NOMO-1 (cell line): ENCODE measurements around the gene PNLIP.

ENCODE experiments used
- DNase-seq, 2 experiments: peaks; one replicate each; lab custom pipeline; 2025; ENCODE audit not compliant: unreplicated experiment in 2 of 2; lab: John Stamatoyannopoulos, UW

Gene PNLIP

DNA sequence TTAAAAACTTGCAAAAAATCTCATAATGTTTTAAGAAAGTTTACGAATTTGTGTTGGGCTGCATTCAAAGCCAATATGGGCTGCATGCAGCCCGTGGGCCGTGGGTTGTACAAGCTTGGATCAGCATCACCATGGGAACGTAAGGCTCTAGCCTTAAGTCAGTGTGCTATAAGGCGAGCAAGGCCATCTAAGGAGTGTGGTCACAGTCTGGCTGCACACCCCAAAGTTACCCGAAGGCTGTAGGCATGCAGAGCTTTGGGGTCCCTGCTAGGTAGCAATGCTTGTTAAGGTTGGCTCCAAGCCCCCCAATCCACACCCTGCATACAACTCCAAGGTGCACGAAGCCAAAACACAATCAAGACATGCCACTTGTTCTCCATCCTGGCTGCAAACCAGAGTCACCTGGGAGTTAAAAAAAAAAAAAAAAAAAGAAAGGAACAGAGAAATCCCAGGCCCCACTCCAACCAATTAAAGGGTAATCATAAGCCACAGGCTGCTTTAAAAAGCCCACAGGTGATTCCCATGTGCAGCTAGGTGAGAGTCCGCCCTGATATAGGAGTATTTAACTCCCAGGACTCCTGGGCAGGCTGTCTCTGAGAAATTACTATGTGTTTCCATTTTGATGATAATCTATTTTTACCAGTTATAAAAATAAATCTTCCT lies 66.5 kb downstream of the PNLIP start:
- DNase-seq = no peak

GRCh38 chr10:116613471-116613870 lies 67.7 kb downstream of the PNLIP start:
- DNase-seq = no peak

DNA sequence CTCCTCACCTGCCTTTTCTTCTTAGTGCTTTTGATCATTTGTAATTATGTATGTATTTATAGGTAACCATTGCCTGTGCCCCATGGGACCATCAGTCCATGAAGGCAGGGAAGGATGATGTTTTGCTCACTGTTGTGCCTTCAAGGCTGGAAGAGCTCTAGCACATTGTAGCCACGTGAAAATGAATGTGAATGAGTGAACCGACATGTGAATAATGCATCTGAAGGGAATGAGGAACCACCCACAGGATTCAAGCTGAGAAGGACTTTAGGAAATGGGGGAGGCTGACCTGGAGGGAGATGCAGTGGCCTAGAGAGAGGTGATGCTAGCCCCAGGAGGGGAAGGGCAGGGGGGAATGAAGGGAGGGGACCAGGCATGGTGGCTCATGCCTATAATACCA lies 69.1 kb downstream of the PNLIP start:
- no peak for DNase-seq

DNA sequence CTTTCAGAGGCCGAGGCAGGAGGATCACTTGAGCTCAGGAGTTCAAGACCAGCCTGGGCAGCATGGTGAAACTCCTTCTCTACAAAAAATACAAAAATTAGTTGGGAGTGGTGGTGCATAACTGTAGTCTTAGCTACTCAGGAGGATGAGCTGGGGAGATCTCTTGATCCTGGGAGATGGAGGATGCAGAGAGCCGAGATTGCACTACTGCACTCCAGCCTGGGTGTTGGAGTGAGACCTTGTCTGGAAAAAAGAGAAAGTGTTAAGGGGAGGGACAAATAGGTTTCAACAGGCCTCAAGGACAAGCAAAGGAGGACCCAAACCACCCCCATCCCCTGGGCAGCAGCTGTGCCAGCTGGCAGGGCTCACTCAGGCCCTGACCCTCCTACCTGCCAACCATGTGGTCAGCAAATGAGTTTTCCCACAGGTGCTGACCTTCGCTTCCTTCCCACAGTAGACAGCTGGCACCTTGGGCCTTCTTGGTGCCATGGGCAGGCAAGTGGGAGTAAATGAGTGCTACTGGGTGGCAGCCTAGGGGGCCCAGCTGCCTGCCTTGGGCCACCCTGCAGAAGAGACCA lies 69.6 kb downstream of the PNLIP start:
- no peak for DNase-seq
